Metanephros (tissue), 2 donors: ENCODE results near the gene DNAJC9. TPM values are rescaled to one million over a fixed set of nuclear protein-coding genes. Genes with fewer than 3 reads are reported as not detected.

Experiments
- small RNA-seq: library from RNA; depleted of rRNA; stranded (forward); fragments of <200 nt; gene quantifications from one replicate; pipeline ENCODE3, GENCODE V24; 2014; ENCODE audit warnings: low replicate concordance
- total RNA-seq: library from RNA; depleted of rRNA; stranded (reverse); fragments of >200 nt; gene quantifications from one replicate; pipeline ENCODE4 v1.2.3, GENCODE V29; 2014

DNAJC9 gene, protein sequence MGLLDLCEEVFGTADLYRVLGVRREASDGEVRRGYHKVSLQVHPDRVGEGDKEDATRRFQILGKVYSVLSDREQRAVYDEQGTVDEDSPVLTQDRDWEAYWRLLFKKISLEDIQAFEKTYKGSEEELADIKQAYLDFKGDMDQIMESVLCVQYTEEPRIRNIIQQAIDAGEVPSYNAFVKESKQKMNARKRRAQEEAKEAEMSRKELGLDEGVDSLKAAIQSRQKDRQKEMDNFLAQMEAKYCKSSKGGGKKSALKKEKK
- 18.6 TPM for total RNA-seq

DNA sequence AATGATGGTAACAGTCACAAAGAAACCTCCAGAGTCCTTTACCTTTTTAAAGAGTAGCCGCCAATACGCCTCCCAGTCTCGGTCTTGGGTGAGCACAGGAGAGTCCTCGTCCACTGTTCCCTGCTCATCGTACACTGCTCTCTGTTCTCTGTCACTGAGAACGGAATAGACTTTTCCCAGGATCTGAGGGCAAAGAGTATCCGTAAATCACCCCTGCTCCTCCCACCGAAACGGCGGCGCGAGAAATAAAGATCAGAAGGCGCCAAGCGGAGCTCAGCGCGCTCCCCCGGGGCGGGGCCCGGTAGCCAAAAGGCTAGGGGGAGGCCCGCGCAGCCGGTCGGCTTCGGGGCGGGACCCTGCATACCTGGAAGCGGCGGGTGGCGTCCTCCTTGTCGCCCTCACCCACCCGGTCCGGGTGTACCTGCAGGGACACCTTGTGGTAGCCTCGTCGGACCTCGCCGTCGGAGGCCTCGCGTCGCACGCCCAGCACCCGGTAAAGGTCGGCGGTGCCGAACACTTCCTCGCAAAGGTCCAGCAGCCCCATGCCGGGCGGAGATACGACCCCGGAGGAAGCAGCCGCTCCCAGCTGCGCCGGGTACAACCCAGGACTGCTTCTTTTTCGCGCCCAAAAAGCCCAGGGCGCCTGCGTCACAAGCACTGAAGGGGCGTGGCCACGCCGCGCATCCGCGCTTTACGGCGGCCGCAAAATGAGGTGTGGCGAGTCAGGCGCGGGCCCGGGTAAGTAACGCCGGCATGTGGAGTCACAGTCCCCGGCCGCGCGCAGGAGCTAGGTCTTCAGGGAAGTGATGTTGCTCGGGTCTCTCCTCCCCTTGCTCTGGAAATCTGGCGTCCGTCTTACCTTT lies at the start of gene DNAJC9:
Gene DNAJC9 (minus strand): TSS at position 610 of the 863 bp plus-strand sequence. CDS start 66 bp downstream, at position 544.

DNA sequence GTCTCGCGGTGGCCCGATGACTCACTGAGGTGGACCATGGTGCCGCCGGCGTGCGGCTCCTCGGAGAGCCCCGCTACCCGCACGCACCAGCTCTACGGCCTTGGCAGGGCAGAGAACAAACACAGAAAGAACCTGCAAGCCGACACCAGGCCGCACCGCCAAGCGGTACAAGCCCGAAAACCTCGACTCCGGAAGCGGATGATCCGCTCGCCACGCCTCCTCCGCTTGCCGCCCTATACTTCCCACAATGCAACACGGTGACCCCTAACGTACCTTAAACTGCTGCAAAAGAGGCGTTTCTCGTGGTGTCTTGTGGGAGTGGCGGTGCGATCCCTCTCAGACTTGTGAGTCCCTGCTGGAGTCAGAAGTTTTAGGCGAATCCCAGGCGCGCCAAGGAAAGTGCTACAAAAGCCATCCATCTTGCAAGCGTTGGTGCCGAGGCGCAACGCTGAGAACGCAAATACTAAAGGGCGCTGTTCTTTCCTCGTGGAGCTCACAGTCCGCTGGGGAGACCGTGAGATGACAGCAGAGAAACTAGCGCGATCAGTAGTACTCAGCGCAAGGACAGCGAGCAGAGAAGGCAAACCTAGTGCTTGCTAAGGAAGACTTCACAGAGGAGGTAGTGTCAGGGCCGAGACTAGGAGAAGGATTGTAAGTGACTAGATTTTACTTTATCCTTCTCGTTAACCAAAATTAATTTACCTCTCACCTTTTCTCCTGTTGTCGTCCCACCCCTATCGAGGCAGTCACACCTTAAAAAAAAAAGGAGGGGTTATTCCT lies 5.6 kb upstream of the DNAJC9 start, which contains the start of gene MRPS16:
Gene MRPS16 (minus strand): TSS at position 200 of the 780 bp plus-strand sequence. CDS start 162 bp downstream, at position 38.

Small RNAs within 50 kb of the gene (small RNA-seq; reads per million reads assigned to genes)
- gene RF00019 (not detected), gene RNU6-833P (not detected)

Other genes starting within 250 kb of the DNAJC9 start
- gene P4HA1, start 150.4 kb downstream of the DNAJC9 start, total RNA-seq, result 52.2 TPM
- 0.70 TPM for gene NUDT13, start 136.8 kb downstream of the DNAJC9 start, total RNA-seq
- 30.3 TPM for gene ECD, start 79.2 kb downstream of the DNAJC9 start, total RNA-seq
- gene FAM149B1, start 79.1 kb downstream of the DNAJC9 start, total RNA-seq, result 28.7 TPM
- gene MRPS16, start 5.4 kb upstream of the DNAJC9 start, total RNA-seq, result 54.5 TPM
- gene CFAP70, start 111.6 kb upstream of the DNAJC9 start, total RNA-seq, result 5.7 TPM
- gene ANXA7, start 166.8 kb upstream of the DNAJC9 start, total RNA-seq, result 78.0 TPM
- 4.1 TPM for gene MSS51, start 186.3 kb upstream of the DNAJC9 start, total RNA-seq
- gene PPP3CB, start 248.8 kb upstream of the DNAJC9 start, total RNA-seq, result 57.5 TPM